ENCODE results near the gene AHSA1.

The AHSA1 gene

GRCh38 chr14:77470224-77470870 lies 12.5 kb downstream of the AHSA1 start:
- no peak overlapping the region for H3K4me3 ChIP-seq (replicated peaks; ENCODE audit: low read depth, low read length)
- TF ChIP-seq CTCF (IDR thresholded peaks at IDR 0.05; ENCODE audit: low read depth, low read length, missing control alignments): no peak
- no peak for DNase-seq (ENCODE audit: extremely low read depth, low read depth)

- no peak overlapping the region for H3K4me3 ChIP-seq (replicated peaks; ENCODE audit: low read depth, low read length)
- no peak for DNase-seq (ENCODE audit: extremely low read depth, low read depth)
- TF ChIP-seq CTCF (IDR thresholded peaks at IDR 0.05; ENCODE audit: low read depth, low read length, missing control alignments): no peak
These were observed 16.0 kb downstream of the AHSA1 start for GRCh38 chr14:77473921-77474320.

GRCh38 chr14:77474479-77475177 lies 16.7 kb downstream of the AHSA1 start:
- TF ChIP-seq CTCF (IDR thresholded peaks at IDR 0.05; ENCODE audit: low read depth, low read length, missing control alignments): no peak
- H3K4me3 ChIP-seq (replicated peaks; ENCODE audit: low read depth, low read length): no peak overlapping the region
- DNase-seq (ENCODE audit: extremely low read depth, low read depth): no peak

GRCh38 chr14:77475432-77476115 lies 17.7 kb downstream of the AHSA1 start:
- H3K4me3 ChIP-seq (replicated peaks; ENCODE audit: low read depth, low read length): no peak overlapping the region
- DNase-seq (ENCODE audit: extremely low read depth, low read depth): no peak

GRCh38 chr14:77478029-77478428 lies 20.1 kb downstream of the AHSA1 start:
- H3K4me3 ChIP-seq (replicated peaks; ENCODE audit: low read depth, low read length): no peak overlapping the region
- DNase-seq (ENCODE audit: extremely low read depth, low read depth): no peak
- TF ChIP-seq CTCF (IDR thresholded peaks at IDR 0.05; ENCODE audit: low read depth, low read length, missing control alignments): no peak

More at GRCh38 chr14:77475432-77476115, 17.7 kb downstream of the AHSA1 start:
- no peak for TF ChIP-seq CTCF (IDR thresholded peaks at IDR 0.05; ENCODE audit: low read depth, low read length, missing control alignments)

- no peak for TF ChIP-seq CTCF (IDR thresholded peaks at IDR 0.05; ENCODE audit: low read depth, low read length, missing control alignments)
- DNase-seq (ENCODE audit: extremely low read depth, low read depth): no peak
- no peak overlapping the region for H3K4me3 ChIP-seq (replicated peaks; ENCODE audit: low read depth, low read length)
These were observed 20.9 kb downstream of the AHSA1 start for GRCh38 chr14:77478796-77479195.

Data from HFF-Myc (cell line).